GM19455 (cell line): ENCODE measurements around the gene CFAP70.

Source experiments
- ATAC-seq: cut with Tn5 transposase; IDR thresholded peaks from one replicate; pipeline ENCODE4 v1.9.1; 2021; ENCODE audit not compliant: unreplicated experiment

CFAP70 gene

GRCh38 chr10:73218431-73219191 lies 140.1 kb downstream of the CFAP70 start:
- ATAC-seq, result no peak

GRCh38 chr10:73217628-73218027 lies 141.0 kb downstream of the CFAP70 start:
- ATAC-seq, result no peak

GRCh38 chr10:73215749-73216148 lies 142.9 kb downstream of the CFAP70 start:
- no peak for ATAC-seq

GRCh38 chr10:73211106-73211811 lies 147.4 kb downstream of the CFAP70 start:
- ATAC-seq, result no peak

- no peak for ATAC-seq
Measured at GRCh38 chr10:73210395-73211105, 148.1 kb downstream of the CFAP70 start.

- no peak for ATAC-seq
Measured at GRCh38 chr10:73209705-73210104, 149.0 kb downstream of the CFAP70 start.

- no peak for ATAC-seq
Measured at GRCh38 chr10:73207883-73208282, 150.8 kb downstream of the CFAP70 start.

- no peak for ATAC-seq
Measured at GRCh38 chr10:73206385-73206784, 152.3 kb downstream of the CFAP70 start.

GRCh38 chr10:73205890-73206289 lies 152.8 kb downstream of the CFAP70 start:
- ATAC-seq, result no peak

- no peak for ATAC-seq
Measured at GRCh38 chr10:73205081-73205480, 153.6 kb downstream of the CFAP70 start.
